ENCODE data around the gene ZNHIT2.
A peak's percentile ranks its signal among the peaks of the same experiment; 100 is the strongest.
"Not testable (repeated sequence)": the region's sequence is repeated elsewhere in the genome, so short reads cannot be mapped to it uniquely, and the experiment has no call there.

The ZNHIT2 gene

GRCh38 chr11:65118891-65119669, 1.6 kb upstream of the ZNHIT2 start:
- not testable (repeated sequence) for DNase-seq

- DNase-seq: no peak
Observed at GRCh38 chr11:65118097-65118837, 766 bp upstream of the ZNHIT2 start.

- DNase-seq: peak; percentile 76
Observed at GRCh38 chr11:65116370-65117205, 913 bp downstream of the ZNHIT2 start.

GRCh38 chr11:65115361-65116082, 2.0 kb downstream of the ZNHIT2 start:
- DNase-seq: no peak

- DNase-seq: no peak
Observed at GRCh38 chr11:65114538-65115171, 2.8 kb downstream of the ZNHIT2 start.

- no peak for DNase-seq
Observed at GRCh38 chr11:65113839-65114238, 3.7 kb downstream of the ZNHIT2 start.

- DNase-seq: no peak
Observed at GRCh38 chr11:65113361-65113756, 4.1 kb downstream of the ZNHIT2 start.

- peak; percentile 83 for DNase-seq
Observed at GRCh38 chr11:65112546-65113360, 4.7 kb downstream of the ZNHIT2 start.

GRCh38 chr11:65111744-65112545, 5.6 kb downstream of the ZNHIT2 start, which contains the start of gene TM7SF2:
Gene TM7SF2, plus strand, starts transcription at chr11:65111872. Its CDS starts 144 bp downstream, at chr11:65112016.
- DNase-seq: peak; percentile 98

- no peak for DNase-seq
Observed at GRCh38 chr11:65111159-65111743, 6.2 kb downstream of the ZNHIT2 start.

- peak; percentile 96 for DNase-seq
Observed at GRCh38 chr11:65110354-65110861, 7.1 kb downstream of the ZNHIT2 start.

- no peak for DNase-seq
Observed at GRCh38 chr11:65109231-65110198, 8.0 kb downstream of the ZNHIT2 start.

GRCh38 chr11:65108469-65109123, 8.9 kb downstream of the ZNHIT2 start:
- no peak for DNase-seq

GRCh38 chr11:65107751-65108468, 9.6 kb downstream of the ZNHIT2 start:
- DNase-seq: no peak

GRCh38 chr11:65107078-65107477, 10.4 kb downstream of the ZNHIT2 start:
- no peak for DNase-seq

- no peak for DNase-seq
Observed at GRCh38 chr11:65104628-65105027, 12.9 kb downstream of the ZNHIT2 start.

- DNase-seq: no peak
Observed at GRCh38 chr11:65103476-65103875, 14.0 kb downstream of the ZNHIT2 start.

Measured in stimulated activated CD4-positive, alpha-beta T cell treated with anti-CD3 and anti-CD28 coated beads, Interleukin-15, amount 100 ng/mL, for 24 hours (primary cell).